Spleen (tissue), 11 donors: Measurements from ENCODE around the gene PTPRN2. TPM values are rescaled to one million over a fixed set of nuclear protein-coding genes. Genes with fewer than 3 reads are reported as not detected.

Experiments
- DNase-seq: peaks from one replicate; pipeline ENCODE4 v3.0.0-alpha.2; 2020
- H3K27ac ChIP-seq, 8 donors: fragments of 200-600 bp; sonication (generic) in 7 of 8; 1 replicate in 4 of 8; 2 replicates in 4 of 8; pipeline versions ENCODE4 v1.5.0 to v1.8.0; 2016 to 2021; ENCODE audit warnings: inconsistent platforms in 4 of 8, mild to moderate bottlenecking in 4 of 8, moderate library complexity in 1 of 8
- H3K27me3 ChIP-seq, 7 donors: fragments of 200-600 bp; sonication (generic) in 6 of 7; replicated peaks in 1 of 7; 1 replicate in 4 of 7; 2 replicates in 3 of 7; pipeline versions ENCODE4 v1.5.0 to v1.8.0; 2016 to 2021; ENCODE audit warnings: inconsistent platforms in 3 of 7, mild to moderate bottlenecking in 1 of 7
- H3K36me3 ChIP-seq, 6 donors: fragments of 200-600 bp; sonication (generic) in 5 of 6; 1 replicate in 4 of 6; 2 replicates in 2 of 6; pipeline versions ENCODE4 v1.5.0 to v1.8.0; 2016 to 2021; ENCODE audit warnings: inconsistent platforms in 2 of 6
- H3K4me1 ChIP-seq, 6 donors: fragments of 200-600 bp; sonication (generic) in 5 of 6; 1 replicate in 3 of 6; 2 replicates in 3 of 6; pipeline versions ENCODE4 v1.5.0 to v1.8.0; 2016 to 2021; ENCODE audit warnings: inconsistent platforms in 3 of 6
- H3K4me3 ChIP-seq, 8 donors: fragments of 200-600 bp; sonication (generic) in 7 of 8; 1 replicate in 4 of 8; 2 replicates in 4 of 8; pipeline versions ENCODE4 v1.5.0 to v1.8.0; 2016 to 2021; ENCODE audit warnings: inconsistent platforms in 4 of 8, mild to moderate bottlenecking in 4 of 8, moderate library complexity in 2 of 8
- H3K9me3 ChIP-seq, 8 donors: fragments of 200-600 bp; sonication (generic) in 7 of 8; 1 replicate in 4 of 8; 2 replicates in 4 of 8; pipeline versions ENCODE4 v1.5.0 to v1.8.0; 2016 to 2021; ENCODE audit warnings: inconsistent platforms in 4 of 8
- CTCF ChIP-seq, 11 experiments: fragments of 200-600 bp in 7 of 11; fragments of 450-650 bp in 4 of 11; sonication (generic) in 4 of 11; IDR thresholded peaks in 8 of 11; conservative IDR thresholded peaks in 3 of 11; 1 replicate in 7 of 11; 2 replicates in 4 of 11; pipeline versions ENCODE4 v1.4.0 to v1.8.0; 2016 to 2021; ENCODE audit warnings: antibody characterized with exemption in 11 of 11, inconsistent platforms in 4 of 11, mild to moderate bottlenecking in 1 of 11
- POLR2A ChIP-seq, 3 donors: fragments of 450-650 bp; IDR thresholded peaks; one replicate each; pipeline ENCODE4 v1.5.1; 2017; ENCODE audit warnings: antibody characterized with exemption in 3 of 3, mild to moderate bottlenecking in 1 of 3
- POLR2AphosphoS5 ChIP-seq, 3 donors: sonication (generic); formaldehyde crosslinking; IDR thresholded peaks; one replicate each; pipeline ENCODE4 v1.5.1; 2017; ENCODE audit warnings: antibody characterized with exemption in 3 of 3
- WGBS, 5 donors: extraction: QIAGEN DNeasy Blood & Tissue Kit in 3 of 5; methylation state at CpG; one replicate each; pipeline versions ENCODE4 v1.1.5 to v1.1.7; 2013 to 2018; 5-methylcytosine and 5-hydroxymethylcytosine counted together
- intact Hi-C: fragments of 100-400 bp; cut with DNase I; formaldehyde crosslinking; loops from one replicate; pipeline ENCODE4 v1.15.0; 2023; ENCODE audit warnings: low total_unique reads
- polyA plus RNA-seq, 3 donors: library from polyadenylated mRNA; stranded (reverse); fragments of 200-250 nt; gene quantifications; one replicate each; pipeline ENCODE4 v1.2.1, GENCODE V29; 2013
- total RNA-seq, 7 donors: library from RNA; depleted of rRNA in 3 of 7; stranded (reverse); fragments of >200 nt in 3 of 7; fragmentation: NEBNext Ultra II Directional in 4 of 7; extraction: Animal tissue kit (Norgen Biotek cat#: 25700) in 4 of 7; gene quantifications; one replicate each; pipeline versions ENCODE4 v1.1.0 to v1.2.1, GENCODE V29; 2016 to 2021
- donor health status: healthy with polysubstance abuse.
- donor health status: DM: no; HTN: no; CAD: no; lungs with moderate emphysema.
- donor health status: DM: no; HTN: no; CAD: no.
- donor health status: Bipolar disorder and iron deficiency.
- donor health status: healthy.
- donor health status: DM: no; HTN: no; CAD: no.
- donor health status: DM: yes; HTN: yes; CAD: no.

The PTPRN2 gene
- total and polyA plus RNA-seq, 10 donors: 7.0 to 22.8 (median 16.8) TPM

- H3K9me3 ChIP-seq: no peaks in the 10 kb centered on the region
- no peaks in the 10 kb centered on the region for H3K36me3 ChIP-seq
- intact Hi-C loops: no loop called here
- H3K4me1 ChIP-seq: no peaks in the 10 kb centered on the region
- peaks cover 0 to 4% (median 0%) of the 10 kb centered on the region in 7 donors for H3K27me3 ChIP-seq
- H3K27ac ChIP-seq: no peak overlapping the region
- TF ChIP-seq CTCF (IDR thresholded peaks at IDR 0.05 in 8 of 11, conservative IDR thresholded peaks at IDR 0.05 in 3 of 11) (no peak), POLR2AphosphoS5 (IDR thresholded peaks at IDR 0.05) (no peak), POLR2A (IDR thresholded peaks at IDR 0.05) (no peak)
- WGBS, 5 donors: 90 to 94% (median 91%) methylated on average over 12 to 24 of the region's 24 CpGs
- H3K4me3 ChIP-seq: no peak overlapping the region
- DNase-seq: peak; percentile 69
These were observed 176.2 kb downstream of the PTPRN2 start for GRCh38 chr7:158411232-158411950.

- peak; percentile 72 for DNase-seq
- Histone ChIP-seq H3K27ac (no peak overlapping the region), H3K27me3 (peaks cover 0 to 4% (median 0%) of the 10 kb centered on the region in 7 donors), H3K36me3 (no peaks in the 10 kb centered on the region), H3K4me1 (no peaks in the 10 kb centered on the region), H3K4me3 (no peak overlapping the region), H3K9me3 (no peaks in the 10 kb centered on the region)
- intact Hi-C loops: no loop called here
- 78 to 85% (median 80%) methylated on average over 12 of the region's 12 CpGs for WGBS, 5 donors
- TF ChIP-seq CTCF (IDR thresholded peaks at IDR 0.05 in 8 of 11, conservative IDR thresholded peaks at IDR 0.05 in 3 of 11): no peak
- TF ChIP-seq POLR2A (IDR thresholded peaks at IDR 0.05): no peak
- no peak for TF ChIP-seq POLR2AphosphoS5 (IDR thresholded peaks at IDR 0.05)
These were observed 176.9 kb downstream of the PTPRN2 start for GRCh38 chr7:158410720-158411119.

GRCh38 chr7:158409816-158410330 is 177.8 kb downstream of the PTPRN2 start:
- no peaks in the 10 kb centered on the region for H3K9me3 ChIP-seq
- no peak overlapping the region for H3K27ac ChIP-seq
- H3K4me3 ChIP-seq: no peak overlapping the region
- intact Hi-C loops: no loop called here
- no peaks in the 10 kb centered on the region for H3K4me1 ChIP-seq
- no peaks in the 10 kb centered on the region for H3K36me3 ChIP-seq
- peak; percentile 50 for DNase-seq
- 75 to 92% (median 77%) methylated on average over 13 of the region's 13 CpGs for WGBS, 5 donors
- TF ChIP-seq CTCF (IDR thresholded peaks at IDR 0.05 in 8 of 11, conservative IDR thresholded peaks at IDR 0.05 in 3 of 11): no peak
- no peak for TF ChIP-seq POLR2A (IDR thresholded peaks at IDR 0.05)
- no peak for TF ChIP-seq POLR2AphosphoS5 (IDR thresholded peaks at IDR 0.05)
- H3K27me3 ChIP-seq: peaks cover 0 to 4% (median 0%) of the 10 kb centered on the region in 7 donors

- no peaks in the 10 kb centered on the region for H3K9me3 ChIP-seq
- H3K4me3 ChIP-seq: no peak overlapping the region
- no peaks in the 10 kb centered on the region for H3K36me3 ChIP-seq
- peaks cover 0 to 4% (median 0%) of the 10 kb centered on the region in 7 donors for H3K27me3 ChIP-seq
- H3K27ac ChIP-seq: no peak overlapping the region
- H3K4me1 ChIP-seq: no peaks in the 10 kb centered on the region
- 82 to 96% (median 88%) methylated on average over 4 to 5 of the region's 5 CpGs for WGBS, 5 donors
- intact Hi-C loops: no loop called here
- DNase-seq: peak; percentile 53
- no peak for TF ChIP-seq CTCF (IDR thresholded peaks at IDR 0.05 in 8 of 11, conservative IDR thresholded peaks at IDR 0.05 in 3 of 11)
- no peak for TF ChIP-seq POLR2AphosphoS5 (IDR thresholded peaks at IDR 0.05)
- TF ChIP-seq POLR2A (IDR thresholded peaks at IDR 0.05): no peak
These were observed 178.5 kb downstream of the PTPRN2 start for GRCh38 chr7:158409120-158409519.
